HUES48 (cell line): ENCODE data around the gene PALD1.

Experiments used
- H3K27ac ChIP-seq: one replicate; pipeline ENCODE4 v1.7.0; 2013; ENCODE audit warnings: low read depth, low read length, inconsistent platforms
- H3K27me3 ChIP-seq: 2 replicates; pipeline ENCODE4 v1.6.1; 2013; ENCODE audit warnings: mild to moderate bottlenecking, low read length; ENCODE audit not compliant: control insufficient read depth, insufficient read depth
- H3K36me3 ChIP-seq: 2 replicates; pipeline ENCODE4 v1.6.1; 2013; ENCODE audit warnings: low read length; ENCODE audit not compliant: control insufficient read depth, insufficient read depth
- H3K4me1 ChIP-seq: 2 replicates; pipeline ENCODE4 v1.6.1; 2013; ENCODE audit warnings: mild to moderate bottlenecking, low read length; ENCODE audit not compliant: control insufficient read depth, insufficient read depth
- H3K4me3 ChIP-seq: 2 replicates; pipeline ENCODE4 v1.5.1; 2013; ENCODE audit warnings: mild to moderate bottlenecking, low read depth, low read length
- H3K9ac ChIP-seq: 2 replicates; pipeline ENCODE4 v1.6.1; 2013; ENCODE audit warnings: mild to moderate bottlenecking, low read depth, low read length, moderate library complexity
- H3K9me3 ChIP-seq: 2 replicates; pipeline ENCODE4 v1.6.1; 2013; ENCODE audit warnings: low read length; ENCODE audit not compliant: control insufficient read depth, insufficient read depth

Gene PALD1

GRCh38 chr10:70530315-70530714 is 51.7 kb downstream of the PALD1 start:
- H3K27ac ChIP-seq, result no peak overlapping the region
- H3K9me3 ChIP-seq, result no peaks in the 10 kb centered on the region
- H3K4me1 ChIP-seq, result no peaks in the 10 kb centered on the region
- peaks cover 10% of the 10 kb centered on the region; the same call in 1 of the 2 replicates for H3K36me3 ChIP-seq
- H3K27me3 ChIP-seq, result no peaks in the 10 kb centered on the region
- H3K4me3 ChIP-seq, result no peak overlapping the region
- no peak overlapping the region for H3K9ac ChIP-seq

GRCh38 chr10:70532554-70533188 is 54.1 kb downstream of the PALD1 start:
- no peaks in the 10 kb centered on the region for H3K27me3 ChIP-seq
- H3K9me3 ChIP-seq, result no peaks in the 10 kb centered on the region
- H3K9ac ChIP-seq, result no peak overlapping the region
- peaks cover 8% of the 10 kb centered on the region; the same call in 1 of the 2 replicates for H3K36me3 ChIP-seq
- no peak overlapping the region for H3K27ac ChIP-seq
- no peak overlapping the region for H3K4me3 ChIP-seq
- H3K4me1 ChIP-seq, result peaks cover 10% of the 10 kb centered on the region

- no peak overlapping the region for H3K27ac ChIP-seq
- H3K27me3 ChIP-seq, result no peaks in the 10 kb centered on the region
- no peak overlapping the region for H3K4me3 ChIP-seq
- no peak overlapping the region for H3K9ac ChIP-seq
- peaks cover 10% of the 10 kb centered on the region for H3K4me1 ChIP-seq
- peaks cover 8% of the 10 kb centered on the region; the same call in 1 of the 2 replicates for H3K36me3 ChIP-seq
- no peaks in the 10 kb centered on the region for H3K9me3 ChIP-seq
Measured at GRCh38 chr10:70533189-70533558, 54.6 kb downstream of the PALD1 start.

- Histone ChIP-seq H3K4me1 (peaks cover 10% of the 10 kb centered on the region), H3K27ac (no peak overlapping the region), H3K36me3 (peaks cover 10% of the 10 kb centered on the region; the same call in 1 of the 2 replicates), H3K9me3 (no peaks in the 10 kb centered on the region), H3K27me3 (no peaks in the 10 kb centered on the region), H3K9ac (no peak overlapping the region), H3K4me3 (no peak overlapping the region)
Measured at GRCh38 chr10:70534281-70534680, 55.7 kb downstream of the PALD1 start.

GRCh38 chr10:70535001-70535400 is 56.4 kb downstream of the PALD1 start:
- no peak overlapping the region for H3K9ac ChIP-seq
- no peaks in the 10 kb centered on the region for H3K27me3 ChIP-seq
- no peak overlapping the region for H3K27ac ChIP-seq
- H3K9me3 ChIP-seq, result no peaks in the 10 kb centered on the region
- peaks cover 11% of the 10 kb centered on the region; the same call in 1 of the 2 replicates for H3K36me3 ChIP-seq
- H3K4me1 ChIP-seq, result peaks cover 10% of the 10 kb centered on the region
- H3K4me3 ChIP-seq, result no peak overlapping the region

GRCh38 chr10:70535451-70535850 is 56.9 kb downstream of the PALD1 start:
- Histone ChIP-seq H3K27me3 (no peaks in the 10 kb centered on the region), H3K4me3 (no peak overlapping the region), H3K27ac (peak overlapping the region; percentile 66), H3K9me3 (no peaks in the 10 kb centered on the region), H3K36me3 (peaks cover 7% of the 10 kb centered on the region; the same call in 1 of the 2 replicates), H3K4me1 (peaks cover 10% of the 10 kb centered on the region), H3K9ac (no peak overlapping the region)

- Histone ChIP-seq H3K27ac (peak overlapping the region; percentile 66), H3K27me3 (no peaks in the 10 kb centered on the region), H3K9me3 (no peaks in the 10 kb centered on the region), H3K9ac (no peak overlapping the region), H3K36me3 (peaks cover 11% of the 10 kb centered on the region; the same call in 1 of the 2 replicates), H3K4me3 (no peak overlapping the region), H3K4me1 (peaks cover 10% of the 10 kb centered on the region)
Measured at GRCh38 chr10:70536196-70536861, 57.8 kb downstream of the PALD1 start.

GRCh38 chr10:70537398-70538194 is 59.0 kb downstream of the PALD1 start:
- H3K9me3 ChIP-seq, result no peaks in the 10 kb centered on the region
- no peak overlapping the region for H3K9ac ChIP-seq
- H3K27ac ChIP-seq, result peak overlapping the region; percentile 50

GRCh38 chr10:70538195-70538520 is 59.6 kb downstream of the PALD1 start:
- peaks cover 25% of the 10 kb centered on the region for H3K36me3 ChIP-seq
- H3K27ac ChIP-seq, result no peak overlapping the region
- no peak overlapping the region for H3K9ac ChIP-seq
- no peaks in the 10 kb centered on the region for H3K9me3 ChIP-seq
- peaks cover 10% of the 10 kb centered on the region for H3K4me1 ChIP-seq
- no peaks in the 10 kb centered on the region for H3K27me3 ChIP-seq
- no peak overlapping the region for H3K4me3 ChIP-seq

More at GRCh38 chr10:70537398-70538194, 59.0 kb downstream of the PALD1 start:
- Histone ChIP-seq H3K4me3 (no peak overlapping the region), H3K4me1 (peaks cover 10% of the 10 kb centered on the region), H3K27me3 (no peaks in the 10 kb centered on the region), H3K36me3 (peaks cover 23% of the 10 kb centered on the region)

GRCh38 chr10:70538731-70539338 is 60.3 kb downstream of the PALD1 start:
- no peak overlapping the region for H3K9ac ChIP-seq
- no peaks in the 10 kb centered on the region for H3K9me3 ChIP-seq
- no peaks in the 10 kb centered on the region for H3K27me3 ChIP-seq
- H3K4me1 ChIP-seq, result peaks cover 10% of the 10 kb centered on the region
- H3K4me3 ChIP-seq, result no peak overlapping the region
- peaks cover 27% of the 10 kb centered on the region for H3K36me3 ChIP-seq
- no peak overlapping the region for H3K27ac ChIP-seq
